Retinal pigment epithelial cell (primary cell): Measurements from ENCODE around the gene TLX3.

Source experiments
- DNase-seq: peaks from one replicate; pipeline ENCODE4 v3.0.0-alpha.2; 2010; ENCODE audit warnings: low read depth
- H3K4me3 ChIP-seq: 2 replicates; pipeline ENCODE4 v1.5.1; 2011; ENCODE audit warnings: mild to moderate bottlenecking, low read length, control low read depth, moderate library complexity
- CTCF ChIP-seq: conservative IDR thresholded peaks from 2 replicates; pipeline ENCODE4 v1.5.1; 2011; ENCODE audit warnings: low read depth, low read length, control low read depth, inconsistent platforms

The TLX3 gene

GRCh38 chr5:171311322-171312077, 2.5 kb downstream of the TLX3 start:
- no peak for TF ChIP-seq CTCF
- DNase-seq, result no peak
- no peak overlapping the region for H3K4me3 ChIP-seq

DNA sequence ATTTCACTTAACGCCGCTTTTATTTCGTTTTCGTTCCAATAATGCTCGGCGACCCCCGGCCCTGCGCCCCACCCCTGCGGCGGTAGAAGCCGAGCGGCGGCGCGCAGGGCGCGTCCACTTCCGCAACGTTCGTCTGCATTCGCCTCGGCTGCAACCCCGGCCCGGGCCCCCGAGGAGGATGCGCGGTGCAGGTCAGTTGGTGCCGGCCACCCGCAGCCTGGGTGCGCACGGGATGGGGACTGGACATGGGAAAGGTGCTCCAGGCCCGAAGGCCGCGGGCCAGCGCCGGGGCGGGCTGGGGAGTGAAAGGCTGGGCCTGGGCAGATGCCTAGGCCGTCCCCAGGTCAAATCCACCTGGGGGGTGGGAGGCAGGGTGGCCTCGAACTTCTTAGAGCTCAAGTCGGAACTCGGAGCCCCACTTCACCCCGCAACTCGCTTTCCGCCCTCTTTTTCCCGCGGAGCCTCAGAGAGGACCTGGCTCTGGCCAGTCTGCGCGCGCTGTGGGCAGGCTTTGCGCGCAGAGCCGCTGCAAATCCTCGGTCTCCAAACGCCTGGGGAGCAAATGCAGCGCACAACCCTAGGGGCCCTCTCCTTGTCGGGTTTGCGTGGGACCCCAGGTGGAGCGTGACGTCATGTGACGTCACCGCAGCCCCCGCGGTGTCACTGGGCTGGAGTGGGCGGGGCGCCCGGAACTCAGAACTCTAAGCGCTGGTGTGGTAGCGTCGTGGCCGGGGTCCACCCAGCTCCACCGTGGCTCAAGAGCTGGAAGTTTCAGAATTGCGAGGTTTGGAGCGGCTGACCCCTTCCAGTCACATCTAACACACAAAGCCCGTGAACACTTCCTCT, 3.3 kb downstream of the TLX3 start:
- no peak for TF ChIP-seq CTCF
- DNase-seq, result no peak
- H3K4me3 ChIP-seq, result no peak overlapping the region

- H3K4me3 ChIP-seq, result no peak overlapping the region
- DNase-seq, result no peak
- TF ChIP-seq CTCF, result no peak
Measured at GRCh38 chr5:171313481-171314206, 4.6 kb downstream of the TLX3 start.

- no peak for TF ChIP-seq CTCF
- H3K4me3 ChIP-seq, result no peak overlapping the region
- no peak for DNase-seq
Measured at GRCh38 chr5:171314728-171315385, 5.8 kb downstream of the TLX3 start.

- H3K4me3 ChIP-seq, result no peak overlapping the region
Measured at GRCh38 chr5:171315386-171315891, 6.4 kb downstream of the TLX3 start.

More at GRCh38 chr5:171315386-171315891, 6.4 kb downstream of the TLX3 start:
- no peak for DNase-seq
- no peak for TF ChIP-seq CTCF
